Nephron progenitor cell (in vitro differentiated cells): ENCODE results near the gene CD46.
"Not testable (repeated sequence)": the region's sequence is repeated elsewhere in the genome, so short reads cannot be mapped to it uniquely, and the experiment has no call there.

ENCODE experiments used
- DNase-seq: peaks from one replicate; pipeline ENCODE4 v3.0.0; 2021
- H3K27ac Mint-ChIP-seq: 2 replicates; pipeline ENCODE4 v1.8.0; 2021; ENCODE audit warnings: mild to moderate bottlenecking, moderate library complexity, mixed read lengths
- H3K27me3 Mint-ChIP-seq: 2 replicates; pipeline ENCODE4 v1.8.0; 2021; ENCODE audit warnings: mild to moderate bottlenecking, low read depth, mixed read lengths; ENCODE audit not compliant: poor library complexity
- H3K36me3 Mint-ChIP-seq: 2 replicates; pipeline ENCODE4 v1.8.0; 2021; ENCODE audit warnings: low read depth, mixed read lengths
- H3K4me1 Mint-ChIP-seq: 2 replicates; pipeline ENCODE4 v1.8.0; 2021; ENCODE audit warnings: mixed read lengths
- H3K4me3 Mint-ChIP-seq: 2 replicates; pipeline ENCODE4 v1.8.0; 2021; ENCODE audit warnings: mild to moderate bottlenecking, moderate library complexity, mixed read lengths
- H3K9me3 Mint-ChIP-seq: 2 replicates; pipeline ENCODE4 v1.8.0; 2021; ENCODE audit warnings: mild to moderate bottlenecking, moderate library complexity, mixed read lengths
- TF ChIP-seq, protein P1 (sequence below): fragments of 200-600 bp; sonication (generic); IDR thresholded peaks from 2 replicates; pipeline ENCODE4 v1.5.0; 2021; ENCODE audit warnings: antibody characterized with exemption

CD46 gene

DNA sequence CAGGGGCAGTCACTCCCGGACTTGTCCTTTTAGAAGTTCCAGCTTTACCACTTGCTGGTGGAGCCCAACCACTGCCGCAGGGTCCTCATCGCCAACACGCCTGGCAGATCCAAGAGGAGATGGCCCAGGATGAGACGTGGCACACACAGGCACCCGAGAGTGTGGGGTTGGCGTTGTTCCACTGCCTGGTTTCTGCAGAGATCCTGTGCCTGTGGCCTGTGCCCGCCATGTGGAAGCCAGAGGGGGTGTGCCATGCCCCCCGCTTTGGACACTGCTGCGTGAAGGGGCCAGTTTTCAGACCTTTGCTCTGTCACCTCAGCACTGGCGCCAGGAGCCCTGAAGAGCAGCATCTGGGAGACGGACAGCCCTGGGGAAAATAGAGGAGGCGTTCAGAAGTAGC is 10.8 kb downstream of the CD46 start:
- peaks cover 32% of the 10 kb centered on the region for H3K9me3 Mint-ChIP-seq
- no peak for DNase-seq
- no peaks in the 10 kb centered on the region for H3K4me1 Mint-ChIP-seq
- H3K4me3 Mint-ChIP-seq: no peak overlapping the region
- no peaks in the 10 kb centered on the region for H3K27me3 Mint-ChIP-seq
- no peak overlapping the region for H3K27ac Mint-ChIP-seq
- H3K36me3 Mint-ChIP-seq: peaks cover 98% of the 10 kb centered on the region
- TF ChIP-seq, protein P1, sequence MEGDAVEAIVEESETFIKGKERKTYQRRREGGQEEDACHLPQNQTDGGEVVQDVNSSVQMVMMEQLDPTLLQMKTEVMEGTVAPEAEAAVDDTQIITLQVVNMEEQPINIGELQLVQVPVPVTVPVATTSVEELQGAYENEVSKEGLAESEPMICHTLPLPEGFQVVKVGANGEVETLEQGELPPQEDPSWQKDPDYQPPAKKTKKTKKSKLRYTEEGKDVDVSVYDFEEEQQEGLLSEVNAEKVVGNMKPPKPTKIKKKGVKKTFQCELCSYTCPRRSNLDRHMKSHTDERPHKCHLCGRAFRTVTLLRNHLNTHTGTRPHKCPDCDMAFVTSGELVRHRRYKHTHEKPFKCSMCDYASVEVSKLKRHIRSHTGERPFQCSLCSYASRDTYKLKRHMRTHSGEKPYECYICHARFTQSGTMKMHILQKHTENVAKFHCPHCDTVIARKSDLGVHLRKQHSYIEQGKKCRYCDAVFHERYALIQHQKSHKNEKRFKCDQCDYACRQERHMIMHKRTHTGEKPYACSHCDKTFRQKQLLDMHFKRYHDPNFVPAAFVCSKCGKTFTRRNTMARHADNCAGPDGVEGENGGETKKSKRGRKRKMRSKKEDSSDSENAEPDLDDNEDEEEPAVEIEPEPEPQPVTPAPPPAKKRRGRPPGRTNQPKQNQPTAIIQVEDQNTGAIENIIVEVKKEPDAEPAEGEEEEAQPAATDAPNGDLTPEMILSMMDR: no peak

DNA sequence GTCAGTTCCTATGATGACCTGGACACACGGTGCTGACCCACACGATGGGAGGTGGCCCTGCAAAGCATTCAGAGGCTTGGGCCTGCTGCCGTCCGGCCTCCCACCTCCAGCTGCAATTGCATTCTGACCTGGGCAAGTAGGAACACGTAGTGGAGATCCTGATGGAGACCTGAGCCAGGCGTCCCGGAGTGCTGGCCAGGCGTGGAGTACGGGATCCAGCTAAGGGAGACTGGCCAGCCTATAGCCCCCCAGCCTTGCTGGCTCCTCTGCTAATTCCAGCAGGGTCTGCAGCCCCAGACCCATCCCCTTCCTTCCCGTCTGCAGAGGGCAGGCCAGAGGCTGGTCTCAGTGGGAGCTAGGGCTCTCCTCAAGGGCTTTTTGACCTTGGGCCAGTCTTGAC is 11.2 kb downstream of the CD46 start:
- Mint-ChIP-seq H3K9me3 (peaks cover 32% of the 10 kb centered on the region), H3K4me1 (no peaks in the 10 kb centered on the region), H3K27me3 (no peaks in the 10 kb centered on the region), H3K27ac (no peak overlapping the region), H3K4me3 (no peak overlapping the region), H3K36me3 (peaks cover 100% of the 10 kb centered on the region)
- TF ChIP-seq, protein P1: no peak
- DNase-seq: no peak

DNA sequence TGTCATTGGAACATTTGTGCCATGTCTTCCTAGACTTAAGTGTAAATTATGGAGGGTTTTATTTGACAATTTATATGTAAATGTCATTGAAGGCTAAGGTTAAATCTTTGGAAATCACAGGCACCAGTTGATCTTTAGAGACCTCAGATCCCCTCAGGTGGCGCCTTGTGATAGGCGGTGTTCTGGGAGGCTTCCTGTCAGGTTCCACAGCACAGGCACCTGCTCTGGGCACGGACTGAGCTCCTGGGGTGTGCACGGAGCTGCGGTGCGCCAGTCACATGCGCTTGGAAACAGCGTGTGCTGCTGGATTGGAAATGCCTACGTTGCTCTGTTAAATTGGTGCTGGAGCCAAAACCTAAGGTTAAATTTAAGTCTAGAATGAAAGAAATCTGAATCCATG is 12.1 kb downstream of the CD46 start:
- Mint-ChIP-seq H3K4me1 (no peaks in the 10 kb centered on the region), H3K9me3 (peaks cover 36% of the 10 kb centered on the region), H3K27me3 (no peaks in the 10 kb centered on the region), H3K27ac (no peak overlapping the region), H3K4me3 (no peak overlapping the region), H3K36me3 (peaks cover 100% of the 10 kb centered on the region)
- TF ChIP-seq, protein P1: no peak
- DNase-seq: no peak

DNA sequence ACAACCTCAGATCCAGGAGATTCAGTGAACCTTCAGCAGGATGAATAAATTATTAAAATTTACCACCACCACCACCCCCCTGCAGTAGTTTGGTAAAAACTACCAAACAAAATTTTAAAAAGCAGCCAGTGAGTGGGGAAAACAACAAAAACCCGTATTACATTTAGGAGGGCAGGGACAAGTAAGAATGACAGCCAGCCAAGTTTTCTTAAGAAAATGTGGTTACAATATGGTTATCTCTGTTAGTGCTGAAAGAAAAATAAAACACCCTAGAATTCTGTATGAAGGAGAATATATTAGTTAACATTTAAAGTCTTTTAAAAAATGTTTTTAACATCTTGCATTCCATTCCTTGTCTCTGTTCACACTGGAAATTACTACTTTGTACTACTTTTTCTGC is 14.7 kb downstream of the CD46 start:
- H3K36me3 Mint-ChIP-seq: peaks cover 100% of the 10 kb centered on the region
- H3K4me1 Mint-ChIP-seq: no peaks in the 10 kb centered on the region
- H3K27me3 Mint-ChIP-seq: no peaks in the 10 kb centered on the region
- no peak overlapping the region for H3K4me3 Mint-ChIP-seq
- TF ChIP-seq, protein P1: no peak
- H3K27ac Mint-ChIP-seq: no peak overlapping the region
- no peak for DNase-seq
- peaks cover 60% of the 10 kb centered on the region for H3K9me3 Mint-ChIP-seq

DNA sequence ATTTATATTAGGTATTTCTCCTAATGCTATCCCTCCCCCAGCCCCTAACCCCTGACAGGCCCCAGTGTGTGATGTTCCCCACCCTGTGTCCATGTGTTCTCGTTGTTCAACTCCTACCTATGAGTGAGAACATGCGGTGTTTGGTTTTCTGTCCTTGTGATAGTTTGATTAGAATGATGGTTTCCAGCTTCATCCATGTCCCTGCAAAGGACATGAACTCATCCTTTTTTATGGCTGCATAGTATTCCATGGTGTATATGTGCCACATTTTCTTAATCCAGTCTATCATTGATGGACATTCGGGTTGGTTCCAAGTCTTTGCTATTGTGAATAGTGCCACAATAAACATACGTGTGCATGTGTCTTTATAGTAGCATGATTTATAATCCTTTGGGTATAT is 18.7 kb downstream of the CD46 start:
- DNase-seq, H3K27ac Mint-ChIP-seq, H3K27me3 Mint-ChIP-seq, H3K4me3 Mint-ChIP-seq, H3K4me1 Mint-ChIP-seq: not testable (repeated sequence)
- Mint-ChIP-seq H3K9me3 (peaks cover 64% of the 10 kb centered on the region), H3K36me3 (peaks cover 100% of the 10 kb centered on the region)

DNA sequence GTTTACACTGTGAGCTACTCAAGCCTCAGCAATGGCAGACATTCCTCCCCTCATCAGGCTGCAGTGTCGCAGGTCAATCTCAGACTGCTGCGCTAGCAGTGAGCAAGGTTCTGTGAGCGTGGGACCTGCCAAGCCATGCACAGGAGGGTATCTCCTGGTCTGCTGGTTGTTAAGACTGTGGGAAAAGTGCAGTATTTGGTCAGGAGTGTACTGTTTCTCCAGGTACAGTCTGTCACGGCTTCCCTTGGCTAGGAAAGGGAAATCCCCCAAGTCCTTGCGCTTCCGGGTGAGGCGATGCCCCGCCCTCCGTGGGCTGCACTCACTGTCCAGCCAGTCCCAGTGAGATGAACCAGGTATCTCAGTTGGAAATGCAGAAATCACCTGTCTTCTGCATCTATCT is 24.2 kb downstream of the CD46 start:
- peaks cover 100% of the 10 kb centered on the region for H3K36me3 Mint-ChIP-seq

DNA sequence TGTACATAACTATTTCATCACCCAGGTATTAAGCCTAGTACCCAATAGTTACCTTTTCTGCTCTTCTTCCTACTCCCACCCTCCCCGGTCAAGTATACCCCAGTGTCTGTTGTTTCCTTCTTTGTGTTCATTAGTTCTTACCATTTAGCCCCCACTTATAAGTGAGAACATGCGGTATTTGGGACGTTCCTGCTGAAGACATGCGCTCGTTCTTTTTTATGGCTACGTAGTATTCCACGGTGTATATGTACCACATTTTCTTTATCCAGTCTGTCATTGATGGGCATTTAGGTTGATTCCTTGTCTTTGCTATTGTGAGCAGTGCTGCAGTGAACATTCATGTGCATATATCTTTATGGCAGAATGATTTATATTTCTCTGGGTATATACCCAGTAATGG is 25.6 kb downstream of the CD46 start:
- H3K36me3 Mint-ChIP-seq: peaks cover 100% of the 10 kb centered on the region
- not testable (repeated sequence) for DNase-seq, H3K4me3 Mint-ChIP-seq, H3K4me1 Mint-ChIP-seq, H3K27ac Mint-ChIP-seq, H3K27me3 Mint-ChIP-seq
- peaks cover 52% of the 10 kb centered on the region for H3K9me3 Mint-ChIP-seq

More for the DNA sequence above, 24.2 kb downstream of the CD46 start:
- H3K27me3 Mint-ChIP-seq, H3K4me1 Mint-ChIP-seq, H3K4me3 Mint-ChIP-seq, H3K27ac Mint-ChIP-seq, DNase-seq: not testable (repeated sequence)
- peaks cover 66% of the 10 kb centered on the region for H3K9me3 Mint-ChIP-seq
